Measurements from ENCODE around the gene SLFNL1. TPM values are rescaled to one million over a fixed set of nuclear protein-coding genes. Genes with fewer than 3 reads are reported as not detected.

The SLFNL1 gene
- total RNA-seq, 1 donor from 2014 or later, result not detected

DNA sequence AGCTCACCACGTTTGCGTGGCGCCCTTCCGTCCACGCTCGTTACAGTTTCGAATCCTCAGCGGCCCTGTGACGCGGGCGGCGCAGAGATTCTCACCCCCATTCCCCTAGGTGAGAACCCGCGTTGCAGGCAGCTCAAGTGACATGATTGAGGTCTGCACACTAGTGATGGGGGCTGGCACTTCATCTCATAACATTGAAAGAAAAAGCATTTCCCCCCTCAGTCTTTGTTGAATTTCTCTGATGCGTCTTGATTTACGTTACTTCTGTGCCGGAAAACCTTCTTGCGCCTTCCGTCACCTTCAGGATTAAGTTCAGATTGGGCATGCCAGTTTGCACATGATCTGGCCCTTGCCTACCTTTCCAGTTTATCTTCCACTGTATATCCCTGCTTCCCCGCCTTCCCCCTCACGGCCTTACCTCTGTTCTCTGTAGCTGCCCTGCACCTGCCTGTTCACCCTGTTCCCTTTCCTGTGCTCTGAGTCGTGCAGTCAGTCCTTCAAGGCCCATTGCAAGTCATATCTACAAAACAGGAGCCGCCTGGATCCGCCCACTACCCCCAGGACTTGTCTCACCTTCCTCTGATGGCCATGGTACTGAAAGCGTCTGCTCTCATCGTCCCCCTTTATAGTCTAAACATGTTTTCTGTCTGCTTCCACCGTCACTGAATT, 40.9 kb downstream of the SLFNL1 start:
- no peaks in the 10 kb centered on the region for H3K36me3 ChIP-seq (ENCODE audit: control insufficient read depth, insufficient read depth, low read length)
- no peak for DNase-seq (ENCODE audit: low read depth)
- no peak for TF ChIP-seq CTCF (IDR thresholded peaks at IDR 0.05; ENCODE audit: insufficient read depth, low read length, poor library complexity, severe bottlenecking)
- no peaks in the 10 kb centered on the region for H3K27me3 ChIP-seq (ENCODE audit: control insufficient read depth, insufficient read depth, low read length)
- H3K4me3 ChIP-seq (ENCODE audit: low read depth, low read length), result peak overlapping the region; percentile 60

GRCh38 chr1:40980068-40980452, 41.5 kb downstream of the SLFNL1 start:
- no peaks in the 10 kb centered on the region for H3K27me3 ChIP-seq (ENCODE audit: control insufficient read depth, insufficient read depth, low read length)
- no peak for TF ChIP-seq CTCF (IDR thresholded peaks at IDR 0.05; ENCODE audit: insufficient read depth, low read length, poor library complexity, severe bottlenecking)
- peak overlapping the region; percentile 60 for H3K4me3 ChIP-seq (ENCODE audit: low read depth, low read length)
- H3K36me3 ChIP-seq (ENCODE audit: control insufficient read depth, insufficient read depth, low read length), result no peaks in the 10 kb centered on the region
- no peak for DNase-seq (ENCODE audit: low read depth)

DNA sequence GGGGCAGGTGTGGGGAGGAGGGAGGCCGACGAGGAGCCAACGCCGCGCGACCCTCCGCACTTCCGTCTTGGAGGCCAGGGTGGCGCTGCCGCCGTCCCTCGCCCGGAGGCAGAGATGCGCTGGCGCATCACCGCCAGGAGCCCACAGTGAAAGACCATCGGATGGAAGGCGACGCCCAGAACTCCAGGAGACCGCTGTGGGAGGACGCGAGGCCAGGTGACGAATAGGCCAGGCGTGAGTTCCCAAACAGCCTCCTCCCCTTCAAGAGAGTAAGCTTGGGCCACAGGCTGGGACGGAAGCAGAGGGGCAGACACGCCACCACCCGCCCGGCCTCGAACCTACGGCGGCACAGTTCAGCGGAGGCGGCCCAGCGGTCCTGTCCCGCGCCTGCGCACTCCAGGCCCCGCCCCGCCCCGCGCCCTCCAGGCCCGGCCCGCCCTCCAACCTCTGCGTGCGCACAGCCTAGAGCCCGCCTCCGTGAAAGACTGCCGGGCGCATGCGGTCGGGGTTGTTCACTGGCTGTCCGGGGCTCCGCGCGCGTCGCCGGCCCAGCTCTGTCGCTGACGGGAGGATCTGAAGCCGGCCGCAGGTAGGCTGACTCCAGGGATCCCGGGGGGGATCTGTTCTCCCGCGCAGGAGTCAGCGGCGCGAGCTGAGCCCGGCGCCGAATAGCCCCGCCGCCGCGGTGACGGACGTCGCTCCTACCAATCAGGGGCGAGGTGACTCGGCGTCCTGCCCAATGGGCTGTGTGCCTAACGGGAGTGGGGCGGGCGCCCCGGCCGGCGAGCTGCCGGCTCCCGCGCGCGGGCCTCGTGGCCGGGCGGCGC, 42.1 kb downstream of the SLFNL1 start, which contains the start of gene CTPS1:
Gene CTPS1 (plus strand): TSS at position 456 of the 827 bp plus-strand sequence. CDS start 3,595 bp downstream, outside the sequence.
- TF ChIP-seq CTCF (IDR thresholded peaks at IDR 0.05; ENCODE audit: insufficient read depth, low read length, poor library complexity, severe bottlenecking), result peak; percentile 36
- Histone ChIP-seq H3K4me3 (ENCODE audit: low read depth, low read length) (peak within 1 kb of the TSS; percentile 60), H3K36me3 (ENCODE audit: control insufficient read depth, insufficient read depth, low read length) (no peaks in the 10 kb centered on the region), H3K27me3 (ENCODE audit: control insufficient read depth, insufficient read depth, low read length) (no peaks in the 10 kb centered on the region)
- peak; percentile 44 for DNase-seq (ENCODE audit: low read depth)

- Histone ChIP-seq H3K27me3 (ENCODE audit: control insufficient read depth, insufficient read depth, low read length) (no peaks in the 10 kb centered on the region), H3K4me3 (ENCODE audit: low read depth, low read length) (peak overlapping the region; percentile 60), H3K36me3 (ENCODE audit: control insufficient read depth, insufficient read depth, low read length) (no peaks in the 10 kb centered on the region)
- TF ChIP-seq CTCF (IDR thresholded peaks at IDR 0.05; ENCODE audit: insufficient read depth, low read length, poor library complexity, severe bottlenecking), result no peak
- DNase-seq (ENCODE audit: low read depth), result no peak
Measured at GRCh38 chr1:40978886-40979240, 42.7 kb downstream of the SLFNL1 start.

GRCh38 chr1:40977716-40978115, 43.8 kb downstream of the SLFNL1 start:
- Histone ChIP-seq H3K4me3 (ENCODE audit: low read depth, low read length) (no peak overlapping the region), H3K27me3 (ENCODE audit: control insufficient read depth, insufficient read depth, low read length) (no peaks in the 10 kb centered on the region), H3K36me3 (ENCODE audit: control insufficient read depth, insufficient read depth, low read length) (no peaks in the 10 kb centered on the region)
- no peak for TF ChIP-seq CTCF (IDR thresholded peaks at IDR 0.05; ENCODE audit: insufficient read depth, low read length, poor library complexity, severe bottlenecking)
- no peak for DNase-seq (ENCODE audit: low read depth)
